ENCODE results near the gene BABAM1. TPM values are rescaled to one million over a fixed set of nuclear protein-coding genes. Genes with fewer than 3 reads are reported as not detected.

The BABAM1 gene
- total and polyA plus RNA-seq, 10 of the 15 experiments (the other 5 are each of a cell fraction or from before 2014, with no cell fraction given): 11.9 to 154 (median 103) TPM

DNA sequence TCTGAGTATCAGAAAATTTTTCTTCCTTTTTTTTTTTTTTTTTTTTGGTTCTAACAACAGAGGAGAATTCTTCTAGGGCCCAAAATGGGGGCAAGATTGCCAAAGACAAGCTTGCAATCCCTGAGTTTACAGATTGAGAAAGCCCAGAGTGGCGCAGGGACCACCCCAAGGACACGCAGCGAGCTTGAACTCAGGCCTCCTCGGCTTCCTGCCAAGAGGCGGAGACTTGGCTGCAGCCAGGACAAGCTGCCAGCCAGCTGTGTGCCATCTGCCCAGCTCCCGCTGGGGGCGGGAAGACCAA, 37.9 kb downstream of the BABAM1 start (continued):
- no peak for TF ChIP-seq RELB (IDR thresholded peaks at IDR 0.05; ENCODE audit: low read depth)
- no peak for TF ChIP-seq RUNX3 (IDR thresholded peaks at IDR 0.05; ENCODE audit: low read length)
- no peak for TF ChIP-seq FOS (IDR thresholded peaks at IDR 0.05; ENCODE audit: borderline replicate concordance, extremely low read depth, insufficient read length)
- TF ChIP-seq SMARCA5 (IDR thresholded peaks at IDR 0.05): peak; percentile 96
- TF ChIP-seq EP300 (IDR thresholded peaks at IDR 0.05; ENCODE audit: borderline replicate concordance in 1 of 2, control insufficient read depth in 1 of 2, low read depth in 2 of 2, low read length in 2 of 2): 0 out of 4 replicates have a peak, but pooled peaks of 1 of the 2 experiments have one; percentile 59

- BruUV-seq (replicated peaks): TSS peak; percentile 67
- intact Hi-C loops (cut with micrococcal nuclease; ENCODE audit: unreplicated experiment) (loop anchor here (10.0 kb wide), 1 partner anchor 411 kb away; no protein-coding TSS in a partner anchor), in situ Hi-C loops (cut with MboI) (no loop called here)
- H3K36me3 ChIP-seq (ENCODE audit: control insufficient read depth in 2 of 2, insufficient read depth in 2 of 2, low read length in 1 of 2): no peaks in the 10 kb centered on the region
- ChIA-PET CTCF (interaction anchor here (0.7 to 5.0 kb wide), 16 partner anchors 9 to 180 kb away, joined by 3 to 43 read pairs (median 4); partner anchors contain the start of genes ANO8, BABAM1 and BST2), SMC1A (ENCODE audit: uncharacterized antibody, unreplicated experiment) (interaction anchor here (0.8 to 2.1 kb wide), 9 partner anchors 11 to 146 kb away, joined by 3 to 8 read pairs (median 4); partner anchors contain the start of genes ANO8 and MVB12A), POLR2A (interaction anchor here (0.6 to 2.9 kb wide), 22 partner anchors 13 to 1248 kb away, joined by 3 to 12 read pairs (median 4); partner anchors contain the start of genes ANO8 and BST2), RAD21 (ENCODE audit: unreplicated experiment) (interaction anchor here (0.5 to 1.3 kb wide), 12 partner anchors 9 to 254 kb away, joined by 3 to 14 read pairs (median 4); partner anchors contain the start of genes ANO8, BABAM1 and MVB12A)
- no peaks in the 10 kb centered on the region for H3K9me3 ChIP-seq (replicated peaks; ENCODE audit: control insufficient read depth, insufficient read depth, low read length)
- peak within 1 kb of the TSS; percentile 84 for H3K27ac ChIP-seq (ENCODE audit: control insufficient read depth, insufficient read depth)
- peak; percentile 96 for FAIRE-seq
- peaks cover 22% of the 10 kb centered on the region for H3K4me1 ChIP-seq (ENCODE audit: control insufficient read depth, insufficient read depth, low read length)
- peak within 1 kb of the TSS; percentile 98 for H2AFZ ChIP-seq (ENCODE audit: control insufficient read depth, low read depth, low read length)
- WGBS (ENCODE audit: insufficient coverage, insufficient replicate concordance, low lambda C conversion rate, missing lambda C conversion rate): under 1% methylated on average over 53 of the region's 55 CpGs
- H3K4me2 ChIP-seq (ENCODE audit: control insufficient read depth, insufficient read depth): peak within 1 kb of the TSS; percentile 88
- H4K20me1 ChIP-seq (ENCODE audit: control insufficient read depth, insufficient read depth): peaks cover 3% of the 10 kb centered on the region; the same call in 1 of the 2 replicates
- H3K4me3 ChIP-seq: peak within 1 kb of the TSS; percentile 83
- peak; percentile 99 for DNase-seq (ENCODE audit: low read depth, low spot score)
- ATAC-seq: peak; percentile 79
- no peaks in the 10 kb centered on the region for H3K27me3 ChIP-seq (replicated peaks in 1 of 2; ENCODE audit: control insufficient read depth in 2 of 2, insufficient read depth in 2 of 2, low read length in 1 of 2)
- H3K9ac ChIP-seq (ENCODE audit: control insufficient read depth, insufficient read depth, low read length): peak within 1 kb of the TSS; percentile 84
- peaks cover 24% of the 10 kb centered on the region for H3K79me2 ChIP-seq (ENCODE audit: control insufficient read depth, insufficient read depth, low read length)
- TF ChIP-seq SUPT20H (IDR thresholded peaks at IDR 0.05; ENCODE audit: borderline replicate concordance, control insufficient read depth, low read depth, low read length): no peak
- TF ChIP-seq ATF7 (IDR thresholded peaks at IDR 0.05; ENCODE audit: low read depth): no peak
- no peak for TF ChIP-seq MEF2A (IDR thresholded peaks at IDR 0.05; ENCODE audit: insufficient read depth, low read depth, low read length)
- peak; percentile 78 for TF ChIP-seq RAD51 (IDR thresholded peaks at IDR 0.05)
- TF ChIP-seq ZBTB40 (IDR thresholded peaks at IDR 0.05; ENCODE audit: borderline replicate concordance): no peak; the same call in 1 of the 2 replicates
- TF ChIP-seq TAF1 (IDR thresholded peaks at IDR 0.05; ENCODE audit: borderline replicate concordance, low read depth, low read length): no peak
- TF ChIP-seq IKZF1 (conservative IDR thresholded peaks at IDR 0.05): peak; percentile 85
- peak; percentile 51; the same call in 1 of the 2 replicates for TF ChIP-seq ZNF217 (IDR thresholded peaks at IDR 0.05)
- TF ChIP-seq HDGF (IDR thresholded peaks at IDR 0.05): peak; percentile 27; the same call in 1 of the 2 replicates
- TF ChIP-seq NRF1 (conservative IDR thresholded peaks at IDR 0.05; ENCODE audit: low read depth, low read length): peak; percentile 82
Observed at GRCh38 chr19:17305517-17306284, 38.5 kb downstream of the BABAM1 start, which contains the start of gene MRPL34. Gene MRPL34 (plus strand): TSS chr19:17305872. CDS start chr19:17305893, 21 bp downstream.

All from GM12878 (cell line).